GM12891 (cell line): ENCODE measurements around the gene RABEP2.
"Not testable (repeated sequence)": the region's sequence is repeated elsewhere in the genome, so short reads cannot be mapped to it uniquely, and the experiment has no call there.

Experiments used
- DNase-seq: peaks from one replicate; pipeline ENCODE4 v3.0.0; 2011; ENCODE audit warnings: low spot score; ENCODE audit not compliant: insufficient read length
- FAIRE-seq: peaks from 2 replicates; lab custom pipeline; 2011; peaks lifted over from hg19 to GRCh38; lab: Jason Lieb, UNC
- PAX5 ChIP-seq: IDR thresholded peaks from 2 replicates; pipeline ENCODE4 v1.6.1; 2011; ENCODE audit warnings: low read length, moderate library complexity, mild to moderate bottlenecking; ENCODE audit not compliant: insufficient read depth, severe bottlenecking
- POLR2A ChIP-seq: IDR thresholded peaks from 2 replicates; pipeline ENCODE4 v1.6.1; 2011; ENCODE audit warnings: low read depth, low read length, control low read depth
- POLR2AphosphoS5 ChIP-seq: IDR thresholded peaks from 2 replicates; pipeline ENCODE4 v1.6.1; 2011; ENCODE audit warnings: low read depth, low read length, control low read depth
- POU2F2 ChIP-seq: IDR thresholded peaks from 2 replicates; pipeline ENCODE4 v1.6.1; 2011; ENCODE audit warnings: low read depth, mild to moderate bottlenecking, control low read depth, low read length, moderate library complexity
- SPI1 ChIP-seq: IDR thresholded peaks from 2 replicates; pipeline ENCODE4 v1.6.1; 2011; ENCODE audit warnings: low read depth, low read length, control low read depth
- TAF1 ChIP-seq: IDR thresholded peaks from 2 replicates; pipeline ENCODE4 v1.6.1; 2011; ENCODE audit warnings: low read depth, low read length, control low read depth

Gene RABEP2

GRCh38 chr16:28935346-28935745, 10.3 kb upstream of the RABEP2 start:
- FAIRE-seq, result no peak
- no peak for TF ChIP-seq PAX5
- no peak for TF ChIP-seq POLR2AphosphoS5

GRCh38 chr16:28933171-28933570, 8.1 kb upstream of the RABEP2 start:
- DNase-seq (no peak), FAIRE-seq (no peak)
- no peak for TF ChIP-seq POLR2AphosphoS5
- no peak for TF ChIP-seq PAX5
- TF ChIP-seq SPI1, result no peak
- TF ChIP-seq POLR2A, result no peak
- TF ChIP-seq POU2F2, result no peak
- TF ChIP-seq TAF1, result no peak

More at GRCh38 chr16:28935346-28935745, 10.3 kb upstream of the RABEP2 start:
- no peak for DNase-seq

GRCh38 chr16:28932339-28933141, 7.5 kb upstream of the RABEP2 start:
- DNase-seq (no peak), FAIRE-seq (peak; percentile 26)
- TF ChIP-seq TAF1 (no peak), SPI1 (no peak), POLR2A (no peak)

GRCh38 chr16:28931801-28932225, 6.8 kb upstream of the RABEP2 start, which contains the start of gene CD19:
TSS of gene CD19 (plus strand) at chr16:28931971. CDS start at chr16:28932001, 30 bp downstream.
- DNase-seq (no peak), FAIRE-seq (peak; percentile 90)
- TF ChIP-seq TAF1, result 0 out of 2 replicates have a peak, but pooled peaks have one; percentile 14
- no peak for TF ChIP-seq SPI1
- TF ChIP-seq POU2F2, result no peak
- peak; percentile 62 for TF ChIP-seq POLR2A
- TF ChIP-seq POLR2AphosphoS5, result peak; percentile 63; the same call in 1 of the 2 replicates
- peak; percentile 98 for TF ChIP-seq PAX5

- TF ChIP-seq SPI1, result peak; percentile 64
- TF ChIP-seq POU2F2, result no peak
- DNase-seq (no peak), FAIRE-seq (peak; percentile 26)
Measured at GRCh38 chr16:28930652-28931051, 5.6 kb upstream of the RABEP2 start.

- no peak for FAIRE-seq
- DNase-seq, result no peak
- TF ChIP-seq SPI1 (no peak), TAF1 (no peak), POLR2AphosphoS5 (no peak), PAX5 (no peak), POLR2A (no peak), POU2F2 (no peak)
Measured at GRCh38 chr16:28930203-28930602, 5.2 kb upstream of the RABEP2 start.

GRCh38 chr16:28927815-28928214, 2.8 kb upstream of the RABEP2 start:
- no peak for TF ChIP-seq POLR2A
- TF ChIP-seq POLR2AphosphoS5, result no peak
- no peak for TF ChIP-seq PAX5
- no peak for TF ChIP-seq TAF1
- TF ChIP-seq POU2F2, result no peak
- TF ChIP-seq SPI1, result no peak
- FAIRE-seq (no peak), DNase-seq (no peak)

- FAIRE-seq, DNase-seq: not testable (repeated sequence)
Measured at GRCh38 chr16:28926284-28926683, 1.2 kb upstream of the RABEP2 start.

GRCh38 chr16:28925386-28926228, 569 bp upstream of the RABEP2 start:
- no peak for DNase-seq
- FAIRE-seq, result peak; percentile 71
- TF ChIP-seq SPI1 (no peak), POLR2A (peak; percentile 80), TAF1 (no peak; the same call in 1 of the 2 replicates), POU2F2 (0 out of 2 replicates have a peak, but pooled peaks have one; percentile 7), PAX5 (no peak), POLR2AphosphoS5 (peak; percentile 78)
